ENCODE results near the gene B4GAT1. TPM values are rescaled to one million over a fixed set of nuclear protein-coding genes. Genes with fewer than 3 reads are reported as not detected.
A peak's percentile ranks its signal among the peaks of the same experiment; 100 is the strongest.

The B4GAT1 gene
- total and polyA plus RNA-seq, 9 of the 15 experiments (the other 6 are each of a cell fraction or from before 2014, with no cell fraction given): 0.86 to 9.5 (median 3.8) TPM

DNA sequence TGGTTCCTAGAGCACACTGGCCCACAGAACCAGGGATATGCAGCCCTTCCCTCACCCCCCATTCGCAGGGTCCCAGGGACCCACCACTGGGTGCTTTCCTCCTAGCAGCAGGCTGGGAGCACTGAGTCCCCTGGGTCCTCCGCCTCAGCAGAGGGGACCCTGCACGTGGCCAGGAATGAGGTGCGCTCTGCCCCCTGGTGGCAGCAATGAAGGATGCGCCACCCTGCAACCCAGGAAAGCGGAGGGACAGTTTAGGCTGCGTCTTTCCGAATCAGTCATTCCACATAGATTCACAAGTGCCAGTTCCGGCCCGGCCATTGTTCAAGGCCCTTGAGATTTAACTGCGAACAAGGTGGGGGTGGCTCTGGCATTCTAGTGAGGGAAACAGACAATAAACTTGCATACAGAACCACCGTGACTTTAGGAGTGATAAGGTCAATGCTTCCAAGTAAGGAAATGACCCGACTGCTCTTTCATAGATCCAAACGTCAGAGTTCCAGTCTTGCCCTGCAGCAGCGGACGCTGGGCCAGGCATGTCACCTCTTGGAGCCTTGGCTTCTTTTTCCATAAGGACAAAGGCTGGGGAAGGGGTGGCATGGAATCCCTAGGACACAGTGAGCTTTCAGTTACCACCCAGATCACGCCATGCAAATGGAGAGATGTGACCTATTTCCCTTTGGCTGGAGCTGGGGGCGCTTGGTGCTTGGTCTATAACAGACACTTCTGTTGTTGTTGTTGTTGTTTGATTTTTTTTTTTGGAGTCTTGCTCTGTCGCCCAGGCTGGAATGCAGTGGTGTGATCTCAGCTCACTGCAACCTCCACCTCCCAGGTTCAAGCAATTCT is 18.9 kb downstream of the B4GAT1 start (continued):
- TF ChIP-seq, protein P1, sequence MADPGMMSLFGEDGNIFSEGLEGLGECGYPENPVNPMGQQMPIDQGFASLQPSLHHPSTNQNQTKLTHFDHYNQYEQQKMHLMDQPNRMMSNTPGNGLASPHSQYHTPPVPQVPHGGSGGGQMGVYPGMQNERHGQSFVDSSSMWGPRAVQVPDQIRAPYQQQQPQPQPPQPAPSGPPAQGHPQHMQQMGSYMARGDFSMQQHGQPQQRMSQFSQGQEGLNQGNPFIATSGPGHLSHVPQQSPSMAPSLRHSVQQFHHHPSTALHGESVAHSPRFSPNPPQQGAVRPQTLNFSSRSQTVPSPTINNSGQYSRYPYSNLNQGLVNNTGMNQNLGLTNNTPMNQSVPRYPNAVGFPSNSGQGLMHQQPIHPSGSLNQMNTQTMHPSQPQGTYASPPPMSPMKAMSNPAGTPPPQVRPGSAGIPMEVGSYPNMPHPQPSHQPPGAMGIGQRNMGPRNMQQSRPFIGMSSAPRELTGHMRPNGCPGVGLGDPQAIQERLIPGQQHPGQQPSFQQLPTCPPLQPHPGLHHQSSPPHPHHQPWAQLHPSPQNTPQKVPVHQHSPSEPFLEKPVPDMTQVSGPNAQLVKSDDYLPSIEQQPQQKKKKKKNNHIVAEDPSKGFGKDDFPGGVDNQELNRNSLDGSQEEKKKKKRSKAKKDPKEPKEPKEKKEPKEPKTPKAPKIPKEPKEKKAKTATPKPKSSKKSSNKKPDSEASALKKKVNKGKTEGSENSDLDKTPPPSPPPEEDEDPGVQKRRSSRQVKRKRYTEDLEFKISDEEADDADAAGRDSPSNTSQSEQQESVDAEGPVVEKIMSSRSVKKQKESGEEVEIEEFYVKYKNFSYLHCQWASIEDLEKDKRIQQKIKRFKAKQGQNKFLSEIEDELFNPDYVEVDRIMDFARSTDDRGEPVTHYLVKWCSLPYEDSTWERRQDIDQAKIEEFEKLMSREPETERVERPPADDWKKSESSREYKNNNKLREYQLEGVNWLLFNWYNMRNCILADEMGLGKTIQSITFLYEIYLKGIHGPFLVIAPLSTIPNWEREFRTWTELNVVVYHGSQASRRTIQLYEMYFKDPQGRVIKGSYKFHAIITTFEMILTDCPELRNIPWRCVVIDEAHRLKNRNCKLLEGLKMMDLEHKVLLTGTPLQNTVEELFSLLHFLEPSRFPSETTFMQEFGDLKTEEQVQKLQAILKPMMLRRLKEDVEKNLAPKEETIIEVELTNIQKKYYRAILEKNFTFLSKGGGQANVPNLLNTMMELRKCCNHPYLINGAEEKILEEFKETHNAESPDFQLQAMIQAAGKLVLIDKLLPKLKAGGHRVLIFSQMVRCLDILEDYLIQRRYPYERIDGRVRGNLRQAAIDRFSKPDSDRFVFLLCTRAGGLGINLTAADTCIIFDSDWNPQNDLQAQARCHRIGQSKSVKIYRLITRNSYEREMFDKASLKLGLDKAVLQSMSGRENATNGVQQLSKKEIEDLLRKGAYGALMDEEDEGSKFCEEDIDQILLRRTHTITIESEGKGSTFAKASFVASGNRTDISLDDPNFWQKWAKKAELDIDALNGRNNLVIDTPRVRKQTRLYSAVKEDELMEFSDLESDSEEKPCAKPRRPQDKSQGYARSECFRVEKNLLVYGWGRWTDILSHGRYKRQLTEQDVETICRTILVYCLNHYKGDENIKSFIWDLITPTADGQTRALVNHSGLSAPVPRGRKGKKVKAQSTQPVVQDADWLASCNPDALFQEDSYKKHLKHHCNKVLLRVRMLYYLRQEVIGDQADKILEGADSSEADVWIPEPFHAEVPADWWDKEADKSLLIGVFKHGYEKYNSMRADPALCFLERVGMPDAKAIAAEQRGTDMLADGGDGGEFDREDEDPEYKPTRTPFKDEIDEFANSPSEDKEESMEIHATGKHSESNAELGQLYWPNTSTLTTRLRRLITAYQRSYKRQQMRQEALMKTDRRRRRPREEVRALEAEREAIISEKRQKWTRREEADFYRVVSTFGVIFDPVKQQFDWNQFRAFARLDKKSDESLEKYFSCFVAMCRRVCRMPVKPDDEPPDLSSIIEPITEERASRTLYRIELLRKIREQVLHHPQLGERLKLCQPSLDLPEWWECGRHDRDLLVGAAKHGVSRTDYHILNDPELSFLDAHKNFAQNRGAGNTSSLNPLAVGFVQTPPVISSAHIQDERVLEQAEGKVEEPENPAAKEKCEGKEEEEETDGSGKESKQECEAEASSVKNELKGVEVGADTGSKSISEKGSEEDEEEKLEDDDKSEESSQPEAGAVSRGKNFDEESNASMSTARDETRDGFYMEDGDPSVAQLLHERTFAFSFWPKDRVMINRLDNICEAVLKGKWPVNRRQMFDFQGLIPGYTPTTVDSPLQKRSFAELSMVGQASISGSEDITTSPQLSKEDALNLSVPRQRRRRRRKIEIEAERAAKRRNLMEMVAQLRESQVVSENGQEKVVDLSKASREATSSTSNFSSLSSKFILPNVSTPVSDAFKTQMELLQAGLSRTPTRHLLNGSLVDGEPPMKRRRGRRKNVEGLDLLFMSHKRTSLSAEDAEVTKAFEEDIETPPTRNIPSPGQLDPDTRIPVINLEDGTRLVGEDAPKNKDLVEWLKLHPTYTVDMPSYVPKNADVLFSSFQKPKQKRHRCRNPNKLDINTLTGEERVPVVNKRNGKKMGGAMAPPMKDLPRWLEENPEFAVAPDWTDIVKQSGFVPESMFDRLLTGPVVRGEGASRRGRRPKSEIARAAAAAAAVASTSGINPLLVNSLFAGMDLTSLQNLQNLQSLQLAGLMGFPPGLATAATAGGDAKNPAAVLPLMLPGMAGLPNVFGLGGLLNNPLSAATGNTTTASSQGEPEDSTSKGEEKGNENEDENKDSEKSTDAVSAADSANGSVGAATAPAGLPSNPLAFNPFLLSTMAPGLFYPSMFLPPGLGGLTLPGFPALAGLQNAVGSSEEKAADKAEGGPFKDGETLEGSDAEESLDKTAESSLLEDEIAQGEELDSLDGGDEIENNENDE (IDR thresholded peaks at IDR 0.05; ENCODE audit: low read depth, low read length): no peak
- no peak for TF ChIP-seq ZNF551 (CRISPR knock-in tag; IDR thresholded peaks at IDR 0.05)
- no peak; the same call in 1 of the 2 replicates for TF ChIP-seq GATAD2B (IDR thresholded peaks at IDR 0.05; ENCODE audit: borderline replicate concordance)
- TF ChIP-seq, protein P2, sequence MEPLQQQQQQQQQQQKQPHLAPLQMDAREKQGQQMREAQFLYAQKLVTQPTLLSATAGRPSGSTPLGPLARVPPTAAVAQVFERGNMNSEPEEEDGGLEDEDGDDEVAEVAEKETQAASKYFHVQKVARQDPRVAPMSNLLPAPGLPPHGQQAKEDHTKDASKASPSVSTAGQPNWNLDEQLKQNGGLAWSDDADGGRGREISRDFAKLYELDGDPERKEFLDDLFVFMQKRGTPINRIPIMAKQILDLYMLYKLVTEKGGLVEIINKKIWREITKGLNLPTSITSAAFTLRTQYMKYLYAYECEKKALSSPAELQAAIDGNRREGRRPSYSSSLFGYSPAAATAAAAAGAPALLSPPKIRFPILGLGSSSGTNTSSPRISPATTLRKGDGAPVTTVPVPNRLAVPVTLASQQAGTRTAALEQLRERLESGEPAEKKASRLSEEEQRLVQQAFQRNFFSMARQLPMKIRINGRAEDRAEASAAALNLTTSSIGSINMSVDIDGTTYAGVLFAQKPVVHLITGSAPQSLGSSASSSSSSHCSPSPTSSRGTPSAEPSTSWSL (CRISPR knock-in tag; IDR thresholded peaks at IDR 0.05; ENCODE audit: borderline replicate concordance): no peak
- TF ChIP-seq ZNF311 (CRISPR knock-in tag; IDR thresholded peaks at IDR 0.05): no peak
- TF ChIP-seq, protein P3, sequence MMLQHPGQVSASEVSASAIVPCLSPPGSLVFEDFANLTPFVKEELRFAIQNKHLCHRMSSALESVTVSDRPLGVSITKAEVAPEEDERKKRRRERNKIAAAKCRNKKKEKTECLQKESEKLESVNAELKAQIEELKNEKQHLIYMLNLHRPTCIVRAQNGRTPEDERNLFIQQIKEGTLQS (IDR thresholded peaks at IDR 0.05): no peak
- TF ChIP-seq, protein P3 (CRISPR knock-in tag; conservative IDR thresholded peaks at IDR 0.05): no peak
- TF ChIP-seq, protein P4, sequence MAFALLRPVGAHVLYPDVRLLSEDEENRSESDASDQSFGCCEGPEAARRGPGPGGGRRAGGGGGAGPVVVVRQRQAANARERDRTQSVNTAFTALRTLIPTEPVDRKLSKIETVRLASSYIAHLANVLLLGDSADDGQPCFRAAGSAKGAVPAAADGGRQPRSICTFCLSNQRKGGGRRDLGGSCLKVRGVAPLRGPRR (CRISPR knock-in tag; IDR thresholded peaks at IDR 0.05): no peak
- peak; percentile 24; the same call in 1 of the 2 replicates for TF ChIP-seq HCFC1 (IDR thresholded peaks at IDR 0.05; ENCODE audit: low read depth, low read length)
- TF ChIP-seq KLF13 (tag; IDR thresholded peaks at IDR 0.05; ENCODE audit: borderline replicate concordance, low read depth): 0 out of 2 replicates have a peak, but pooled peaks have one; percentile 26
- TF ChIP-seq PHF8 (IDR thresholded peaks at IDR 0.05; ENCODE audit: borderline replicate concordance, low read length): no peak; the same call in 1 of the 2 replicates
- peak; percentile 44 for TF ChIP-seq TBP (optimal IDR thresholded peaks at IDR 0.05; ENCODE audit: low read depth, low read length)
